ENCODE data around the gene STX19. TPM values are rescaled to one million over a fixed set of nuclear protein-coding genes. Genes with fewer than 3 reads are reported as not detected.

Gene STX19
- total and polyA plus RNA-seq, 2 donors (not counting 1 experiment from before 2014, with no cell fraction given), result not detected

GRCh38 chr3:94011233-94011711, 17.1 kb downstream of the STX19 start:
- Histone ChIP-seq H4K20me1 (ENCODE audit: control insufficient read depth, insufficient read depth, low read length, poor library complexity, severe bottlenecking) (no peaks in the 10 kb centered on the region), H3K36me3 (replicated peaks in 1 of 2; ENCODE audit: control extremely low read depth in 1 of 2, control insufficient read depth in 1 of 2, extremely low read depth in 1 of 2, insufficient read depth in 2 of 2, low read length in 1 of 2) (no peaks in the 10 kb centered on the region), H3K9ac (ENCODE audit: low read length) (no peak overlapping the region), H3K9me3 (ENCODE audit: control extremely low read depth in 1 of 3, control insufficient read depth in 2 of 3, insufficient read depth in 1 of 3, low read length in 2 of 3) (no peaks in the 10 kb centered on the region), H3K79me2 (ENCODE audit: control insufficient read depth, insufficient read depth, low read length) (no peaks in the 10 kb centered on the region), H3K27me3 (replicated peaks in 1 of 4; ENCODE audit: control extremely low read depth in 1 of 4, control insufficient read depth in 3 of 4, insufficient read depth in 4 of 4, low read length in 3 of 4) (no peaks in the 10 kb centered on the region), H3K4me2 (replicated peaks; ENCODE audit: low read depth, low read length, poor library complexity, severe bottlenecking) (no peak overlapping the region), H2AFZ (ENCODE audit: insufficient read depth, low read depth, low read length, poor library complexity, severe bottlenecking) (no peak overlapping the region), H3K4me1 (ENCODE audit: control insufficient read depth in 2 of 2, insufficient read depth in 2 of 2, low read length in 2 of 2) (no peaks in the 10 kb centered on the region), H3K27ac (ENCODE audit: low read length in 2 of 2) (no peak overlapping the region), H3K4me3 (ENCODE audit: control extremely low read depth in 1 of 5, extremely low read depth in 1 of 5, insufficient read depth in 1 of 5, low read depth in 2 of 5, low read length in 4 of 5) (no peak overlapping the region)
- DNase-seq (no peak), ATAC-seq (ENCODE audit: low read depth) (no peak)
- peaks cover 8% of the 10 kb centered on the region for H3K4me1 Mint-ChIP-seq
- no peak overlapping the region for H3K4me3 Mint-ChIP-seq
- no peaks in the 10 kb centered on the region for H3K9me3 Mint-ChIP-seq (ENCODE audit: insufficient read depth)
- intact Hi-C loops (cut with micrococcal nuclease), result no loop called here
- no peaks in the 10 kb centered on the region for H3K27me3 Mint-ChIP-seq
- ChIA-PET CTCF (no interaction called here), POLR2A (no interaction called here)
- TF ChIP-seq EZH2 (IDR thresholded peaks at IDR 0.05; ENCODE audit: borderline replicate concordance, insufficient read depth, low read depth, low read length, poor library complexity, severe bottlenecking) (no peak), CTCF (IDR thresholded peaks at IDR 0.05) (no peak)
- H3K27ac Mint-ChIP-seq, result no peak overlapping the region
- WGBS (ENCODE audit: insufficient coverage), result no CpG with 5 or more reads among the region's 3 CpGs

DNA sequence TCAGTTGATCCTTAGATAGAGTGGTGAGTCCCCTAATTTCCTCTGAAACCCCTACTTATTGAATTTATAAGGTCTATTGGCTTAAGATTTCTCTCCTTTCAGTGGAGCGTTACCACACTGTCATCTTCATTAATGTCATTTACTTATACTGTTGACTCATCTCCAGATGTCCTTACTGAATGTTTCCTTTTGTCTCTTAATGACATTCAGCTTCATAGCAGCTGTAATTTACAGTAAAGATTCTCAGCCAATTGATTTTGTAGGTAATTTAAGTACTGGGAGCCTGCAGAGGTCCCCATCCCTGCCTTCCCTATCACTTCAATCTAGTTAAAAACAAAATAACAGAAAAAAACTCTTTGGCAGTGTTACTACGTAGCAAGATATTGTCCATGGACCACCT, 18.8 kb downstream of the STX19 start:
- no peaks in the 10 kb centered on the region for H3K4me1 ChIP-seq (ENCODE audit: control insufficient read depth in 2 of 2, insufficient read depth in 2 of 2, low read length in 2 of 2)
- no CpG with 5 or more reads among the region's 2 CpGs for WGBS (ENCODE audit: insufficient coverage)
- no peaks in the 10 kb centered on the region for H3K27me3 Mint-ChIP-seq
- H3K9me3 Mint-ChIP-seq (ENCODE audit: insufficient read depth), result no peaks in the 10 kb centered on the region
- no peaks in the 10 kb centered on the region for H3K27me3 ChIP-seq (replicated peaks in 1 of 4; ENCODE audit: control extremely low read depth in 1 of 4, control insufficient read depth in 3 of 4, insufficient read depth in 4 of 4, low read length in 3 of 4)
- no peaks in the 10 kb centered on the region for H4K20me1 ChIP-seq (ENCODE audit: control insufficient read depth, insufficient read depth, low read length, poor library complexity, severe bottlenecking)
- H3K9me3 ChIP-seq (ENCODE audit: control extremely low read depth in 1 of 3, control insufficient read depth in 2 of 3, insufficient read depth in 1 of 3, low read length in 2 of 3), result no peaks in the 10 kb centered on the region
- no peak for TF ChIP-seq CTCF (IDR thresholded peaks at IDR 0.05)
- no peak for TF ChIP-seq EZH2 (IDR thresholded peaks at IDR 0.05; ENCODE audit: borderline replicate concordance, insufficient read depth, low read depth, low read length, poor library complexity, severe bottlenecking)
- no peak overlapping the region for H3K4me3 Mint-ChIP-seq
- H3K27ac ChIP-seq (ENCODE audit: low read length in 2 of 2), result no peak overlapping the region
- H3K27ac Mint-ChIP-seq, result no peak overlapping the region
- no peaks in the 10 kb centered on the region for H3K79me2 ChIP-seq (ENCODE audit: control insufficient read depth, insufficient read depth, low read length)
- no peak overlapping the region for H2AFZ ChIP-seq (ENCODE audit: insufficient read depth, low read depth, low read length, poor library complexity, severe bottlenecking)
- ChIA-PET POLR2A (no interaction called here), CTCF (interaction anchor here (0.6 to 1.0 kb wide), 2 partner anchors 60 to 696 kb away, joined by 3 read pairs; no protein-coding TSS in a partner anchor)
- DNase-seq (no peak), ATAC-seq (ENCODE audit: low read depth) (no peak)
- H3K4me1 Mint-ChIP-seq, result peaks cover 2% of the 10 kb centered on the region
- H3K4me2 ChIP-seq (replicated peaks; ENCODE audit: low read depth, low read length, poor library complexity, severe bottlenecking), result no peak overlapping the region
- H3K36me3 ChIP-seq (replicated peaks in 1 of 2; ENCODE audit: control extremely low read depth in 1 of 2, control insufficient read depth in 1 of 2, extremely low read depth in 1 of 2, insufficient read depth in 2 of 2, low read length in 1 of 2), result no peaks in the 10 kb centered on the region
- intact Hi-C loops (cut with micrococcal nuclease), result loop anchor here (10.0 kb wide), 1 partner anchor 235 kb away; no protein-coding TSS in a partner anchor
- H3K4me3 ChIP-seq (ENCODE audit: control extremely low read depth in 1 of 5, extremely low read depth in 1 of 5, insufficient read depth in 1 of 5, low read depth in 2 of 5, low read length in 4 of 5), result no peak overlapping the region
- H3K9ac ChIP-seq (ENCODE audit: low read length), result no peak overlapping the region
